HepG2 (cell line): ENCODE results near the gene NKX2-3. TPM values are rescaled to one million over a fixed set of nuclear protein-coding genes. Genes with fewer than 3 reads are reported as not detected.
A peak's percentile ranks its signal among the peaks of the same experiment; 100 is the strongest.

Experiments
- ATAC-seq: fragments of 200-7000 bp; cut with Tn5 transposase; 3 replicates; pipeline ENCODE4 v1.9.1; 2020; ENCODE audit warnings: mild to moderate bottlenecking, moderate library complexity
- BruUV-seq: library from RNA; stranded (reverse); fragments of 400-500 nt; replicated peaks from 2 replicates; lab custom pipeline; 2021; lab: Mats Ljungman, UMichigan
- CTCF ChIA-PET: fragments of 300-600 bp; formaldehyde crosslinking; extraction: SDS; loops from one replicate; lab custom pipeline; 2021; ENCODE audit warnings: low total read pairs, inconsistent platforms, low intra/inter-chr PET ratio; lab: Yijun Ruan, JAX
- POLR2A ChIA-PET: fragments of 350-600 bp; sonication (Branson Sonifier 250); formaldehyde crosslinking; loops from one replicate; lab custom pipeline; 2020; ENCODE audit warnings: antibody characterized with exemption, inconsistent platforms; lab: Yijun Ruan, JAX
- DNase-seq: peaks from one replicate; pipeline ENCODE4 v3.0.0-alpha.2; 2015; ENCODE audit warnings: low spot score
- FAIRE-seq: peaks from 3 replicates; lab custom pipeline; 2011; peaks lifted over from hg19 to GRCh38; lab: Jason Lieb, UNC
- H2AFZ ChIP-seq: one replicate; pipeline ENCODE4 v1.6.1; 2011; ENCODE audit warnings: low read length, inconsistent platforms
- H3K27ac ChIP-seq: fragments of 300-600 bp; 3 replicates; pipeline ENCODE4 v1.8.0; 2011; ENCODE audit warnings: mixed run types, mild to moderate bottlenecking, mixed read lengths, low read length, inconsistent platforms; ENCODE audit not compliant: insufficient read depth; ENCODE audit errors: extremely low read length
- H3K27me3 ChIP-seq, 2 experiments: fragments of 200-600 bp in 1 of 2; 2 replicates in 1 of 2; 3 replicates in 1 of 2; pipeline versions ENCODE4 v1.6.0 to v1.8.0; 2011; ENCODE audit warnings: low read length in 2 of 2, mild to moderate bottlenecking in 2 of 2, moderate library complexity in 2 of 2, inconsistent platforms in 1 of 2; ENCODE audit not compliant: insufficient read depth in 2 of 2, control insufficient read depth in 1 of 2
- H3K36me3 ChIP-seq, 2 experiments: fragments of 200-600 bp in 1 of 2; replicated peaks in 1 of 2; 2 replicates in 1 of 2; 3 replicates in 1 of 2; pipeline versions ENCODE4 v1.5.1 to v1.8.0; 2011; ENCODE audit warnings: low read length in 2 of 2, inconsistent platforms in 1 of 2; ENCODE audit not compliant: insufficient read depth in 2 of 2, control insufficient read depth in 1 of 2
- H3K4me1 ChIP-seq: 2 replicates; pipeline ENCODE4 v1.5.1; 2012; ENCODE audit warnings: low read length, inconsistent platforms; ENCODE audit not compliant: insufficient read depth
- H3K4me2 ChIP-seq: 2 replicates; pipeline ENCODE4 v1.6.0; 2011; ENCODE audit warnings: low read depth, low read length, inconsistent platforms
- H3K4me3 ChIP-seq, 3 experiments: fragments of 200-600 bp in 1 of 3; sonication (generic), shearing (Covaris generic) in 1 of 3; replicated peaks in 1 of 3; 2 replicates each; pipeline ENCODE4 v1.5.1; 2011 to 2016; ENCODE audit warnings: low read length in 3 of 3, inconsistent platforms in 2 of 3, low read depth in 2 of 3, mild to moderate bottlenecking in 2 of 3, control low read depth in 1 of 3, mixed read lengths in 1 of 3; ENCODE audit not compliant: insufficient read depth in 1 of 3
- H3K79me2 ChIP-seq: one replicate; pipeline ENCODE4 v1.6.1; 2011; ENCODE audit warnings: low read length, inconsistent platforms; ENCODE audit not compliant: insufficient read depth
- H3K9ac ChIP-seq: 2 replicates; pipeline ENCODE4 v1.6.0; 2011; ENCODE audit warnings: mild to moderate bottlenecking, low read depth, low read length, inconsistent platforms; ENCODE audit not compliant: insufficient read depth
- H3K9me3 ChIP-seq: 2 replicates; pipeline ENCODE4 v1.5.1; 2012; ENCODE audit warnings: mild to moderate bottlenecking, low read length
- H4K20me1 ChIP-seq: 2 replicates; pipeline ENCODE4 v1.6.0; 2011; ENCODE audit warnings: inconsistent platforms, mild to moderate bottlenecking, low read length, moderate library complexity; ENCODE audit not compliant: insufficient read depth
- ASH2L ChIP-seq: fragments of 300-600, 200-600 bp; sonication (generic); IDR thresholded peaks from 2 replicates; pipeline ENCODE4 v1.7.0; 2017; ENCODE audit warnings: low read depth, mild to moderate bottlenecking, moderate library complexity, mixed read lengths, low read length; ENCODE audit not compliant: insufficient read length
- ATF7 ChIP-seq, 2 experiments: fragments of 450-650 bp in 1 of 2; sonication (generic) in 1 of 2; formaldehyde crosslinking in 1 of 2; IDR thresholded peaks; 2 replicates each; pipeline versions ENCODE4 v1.4.0 to v1.6.1; 2016 to 2020; ENCODE audit warnings: antibody characterized with exemption in 1 of 2, mild to moderate bottlenecking in 1 of 2, missing genetic modification reagents in 1 of 2
- EED ChIP-seq: sonication (generic); formaldehyde crosslinking; IDR thresholded peaks from 2 replicates; pipeline ENCODE4 v1.5.0; 2020; ENCODE audit warnings: mild to moderate bottlenecking, missing genetic modification reagents
- ETV5 ChIP-seq: IDR thresholded peaks from 2 replicates; pipeline ENCODE4 v1.6.1; 2018; ENCODE audit warnings: missing biosample characterization, missing genetic modification reagents, inconsistent platforms, borderline replicate concordance
- HNRNPH1 ChIP-seq: fragments of 200-400 bp; formaldehyde crosslinking; optimal IDR thresholded peaks from 2 replicates; pipeline ENCODE3; 2017; ENCODE audit warnings: mild to moderate bottlenecking, low read depth, low read length
- NONO ChIP-seq, 2 experiments: fragments of 450-650 bp in 1 of 2; sonication (generic) in 1 of 2; formaldehyde crosslinking in 1 of 2; IDR thresholded peaks in 1 of 2; conservative IDR thresholded peaks in 1 of 2; 2 replicates each; pipeline versions ENCODE4 v1.6.1 to v1.8.0; 2017 to 2022; ENCODE audit warnings: mild to moderate bottlenecking in 1 of 2, missing genetic modification reagents in 1 of 2, moderate library complexity in 1 of 2
- RBM22 ChIP-seq: fragments of 200-400 bp; formaldehyde crosslinking; optimal IDR thresholded peaks from 2 replicates; pipeline ENCODE3; 2017; ENCODE audit warnings: mild to moderate bottlenecking, low read length, moderate library complexity
- TGIF2 ChIP-seq: IDR thresholded peaks from 2 replicates; pipeline ENCODE4 v1.6.1; 2016; ENCODE audit warnings: control low read depth, missing compliant biosample characterization
- TOE1 ChIP-seq: sonication (generic); formaldehyde crosslinking; IDR thresholded peaks from 2 replicates; pipeline ENCODE4 v1.4.0; 2020; ENCODE audit warnings: mild to moderate bottlenecking, missing genetic modification reagents
- TSC22D2 ChIP-seq: sonication (generic); formaldehyde crosslinking; IDR thresholded peaks from 2 replicates; pipeline ENCODE4 v1.5.1; 2020; ENCODE audit warnings: missing genetic modification reagents, mild to moderate bottlenecking, borderline replicate concordance
- ZBTB21 ChIP-seq: sonication (generic); formaldehyde crosslinking; IDR thresholded peaks from 2 replicates; pipeline ENCODE4 v1.4.0; 2020; ENCODE audit warnings: missing genetic modification reagents
- ZFY ChIP-seq: sonication (generic); formaldehyde crosslinking; IDR thresholded peaks from 2 replicates; pipeline ENCODE4 v1.4.0; 2020; ENCODE audit warnings: missing genetic modification reagents
- ZKSCAN1 ChIP-seq: fragments of 150-350 bp; IDR thresholded peaks from 2 replicates; pipeline ENCODE4 v1.6.1; 2014; ENCODE audit warnings: low read length
- ZNF260 ChIP-seq: sonication (generic); formaldehyde crosslinking; IDR thresholded peaks from 2 replicates; pipeline ENCODE4 v1.4.0; 2020; ENCODE audit warnings: missing genetic modification reagents, low read depth, mild to moderate bottlenecking, borderline replicate concordance
- ZNF317 ChIP-seq: sonication (generic); formaldehyde crosslinking; IDR thresholded peaks from 2 replicates; pipeline ENCODE4 v1.5.0; 2020; ENCODE audit warnings: mild to moderate bottlenecking, missing genetic modification reagents
- ZNF430 ChIP-seq: sonication (generic); formaldehyde crosslinking; IDR thresholded peaks from 2 replicates; pipeline ENCODE4 v1.9.0; 2021; ENCODE audit warnings: mild to moderate bottlenecking, missing genetic modification reagents
- ZNF569 ChIP-seq: sonication (generic); formaldehyde crosslinking; IDR thresholded peaks from 2 replicates; pipeline ENCODE4 v1.5.0; 2020; ENCODE audit warnings: mild to moderate bottlenecking, missing genetic modification reagents, moderate library complexity, borderline replicate concordance
- ZNF720 ChIP-seq: sonication (generic); formaldehyde crosslinking; IDR thresholded peaks from 2 replicates; pipeline ENCODE4 v1.4.0; 2020; ENCODE audit warnings: missing genetic modification reagents
- WGBS: methylation state at CpG from one replicate; pipeline ENCODE4 v1.1.6; 2017; ENCODE audit warnings: low lambda C conversion rate; 5-methylcytosine and 5-hydroxymethylcytosine counted together
- in situ Hi-C: cut with HindIII; loops from 2 replicates; pipeline ENCODE4 v1.10.0; 2017; ENCODE audit warnings: low pct_unique_long_range_greater_than_20kb; ENCODE audit not compliant: extremely low pct_ligation_motif_present
- intact Hi-C: fragments of 100-400 bp; cut with micrococcal nuclease; formaldehyde crosslinking; loops from one replicate; pipeline ENCODE4 v1.10.0; 2022; ENCODE audit not compliant: unreplicated experiment
- polyA plus RNA-seq, 8 experiments: library from polyadenylated mRNA; depleted of rRNA in 3 of 8; stranded (reverse) in 7 of 8; unstranded in 1 of 8; fragments of >200 nt; fragmentation: Illumina TruSeq in 4 of 8; extraction: Trizol in 4 of 8; gene quantifications; 2 replicates each; pipeline versions ENCODE4 v1.2.1 to v1.2.3, GENCODE V29; 2011 to 2016; ENCODE audit warnings: low read depth in 4 of 8, missing spikeins in 1 of 8, mixed read lengths in 1 of 8; ENCODE audit not compliant: insufficient read depth in 1 of 8
- total RNA-seq, 5 experiments: library from RNA; depleted of rRNA; stranded (reverse); fragments of >200 nt; fragmentation: Illumina TruSeq; extraction: Trizol; gene quantifications; 2 replicates each; pipeline ENCODE4 v1.2.3, GENCODE V29; 2016; ENCODE audit warnings: low read depth in 1 of 5
- TF ChIP-seq, protein P1 (sequence below): sonication (generic); formaldehyde crosslinking; IDR thresholded peaks from 2 replicates; pipeline ENCODE4 v1.8.0; 2023; ENCODE audit warnings: mild to moderate bottlenecking, missing genetic modification reagents

The NKX2-3 gene
- total and polyA plus RNA-seq, 2 of the 13 experiments (the other 11 are each of a cell fraction or from before 2014, with no cell fraction given), result not detected

DNA sequence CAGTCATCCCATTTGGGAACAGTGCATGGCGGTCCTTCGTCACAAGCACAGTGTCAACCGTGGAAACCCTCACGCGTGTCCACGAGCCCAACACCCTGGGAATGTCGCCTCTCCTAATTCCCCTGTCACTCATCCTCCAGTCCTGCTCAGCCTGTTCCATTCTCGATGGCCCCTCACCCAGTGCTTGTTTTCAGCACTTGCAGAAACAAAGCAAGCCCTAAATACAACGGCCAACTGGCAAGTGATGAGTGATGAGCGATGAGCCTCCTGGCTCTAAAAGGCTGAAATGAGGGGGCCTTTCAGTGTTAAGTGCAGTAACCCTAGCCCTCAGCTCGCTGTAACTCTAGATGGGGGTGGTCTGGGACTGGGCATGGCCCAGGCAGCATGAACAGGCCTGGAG, 22.6 kb downstream of the NKX2-3 start:
- ChIA-PET POLR2A (no interaction called here), CTCF (no interaction called here)
- FAIRE-seq (no peak), ATAC-seq (no peak), DNase-seq (no peak)
- BruUV-seq, result no TSS peak
- Histone ChIP-seq H3K27ac (no peak overlapping the region), H3K9ac (no peak overlapping the region), H3K9me3 (no peaks in the 10 kb centered on the region), H3K4me1 (no peaks in the 10 kb centered on the region), H2AFZ (no peak overlapping the region), H3K4me3 (no peak overlapping the region), H3K27me3 (peaks cover 4 to 32% of the 10 kb centered on the region in 2 experiments; a peak in 3 of 5 replicates), H4K20me1 (no peaks in the 10 kb centered on the region), H3K4me2 (no peak overlapping the region), H3K79me2 (no peaks in the 10 kb centered on the region), H3K36me3 (no peaks in the 10 kb centered on the region)
- in situ Hi-C loops, result no loop called here
- intact Hi-C loops, result no loop called here
- 0 out of 2 replicates have a peak, but pooled peaks have one; percentile 4 for TF ChIP-seq ZKSCAN1
- TF ChIP-seq EED (CRISPR knock-in tag), result no peak
- 50% methylated on average over 11 of the region's 11 CpGs for WGBS

DNA sequence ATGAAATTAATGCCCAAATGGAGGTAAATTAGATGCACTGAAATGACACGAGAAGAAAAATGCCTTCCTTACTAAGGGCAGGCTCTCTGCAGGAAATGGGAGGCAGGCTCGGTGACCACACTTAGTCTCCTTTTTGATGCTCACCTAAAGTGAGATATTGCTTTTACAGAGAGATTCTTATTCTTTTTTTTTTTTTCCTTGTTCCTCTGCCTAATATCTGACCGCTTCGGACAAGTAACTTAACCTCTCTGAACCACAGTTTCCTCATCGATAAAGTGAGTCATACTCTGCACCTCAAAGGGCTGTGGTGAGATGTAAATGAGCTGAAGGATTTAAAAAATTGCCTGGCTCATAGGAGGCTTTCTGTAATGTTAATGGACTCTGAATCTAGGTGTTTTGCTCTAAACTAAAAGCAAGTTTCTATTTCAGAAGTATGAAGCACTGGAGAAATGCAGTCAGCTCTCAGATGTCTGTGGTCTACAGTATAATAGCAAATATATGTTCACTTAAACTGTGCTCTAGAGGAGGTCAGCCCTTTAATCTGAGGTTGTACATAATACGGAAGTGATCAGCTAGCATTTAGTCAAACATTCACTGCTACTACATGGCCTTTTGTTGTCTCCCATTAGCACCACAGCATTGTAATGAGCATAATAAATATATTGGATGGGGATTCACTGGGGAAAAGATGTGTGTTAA, 23.2 kb downstream of the NKX2-3 start:
- Histone ChIP-seq H3K4me1 (no peaks in the 10 kb centered on the region), H4K20me1 (no peaks in the 10 kb centered on the region), H3K4me3 (no peak overlapping the region), H3K27ac (no peak overlapping the region), H2AFZ (no peak overlapping the region), H3K79me2 (no peaks in the 10 kb centered on the region), H3K36me3 (no peaks in the 10 kb centered on the region), H3K27me3 (peaks cover 4 to 32% of the 10 kb centered on the region in 2 experiments; a peak in 3 of 5 replicates), H3K9ac (no peak overlapping the region), H3K4me2 (no peak overlapping the region), H3K9me3 (no peaks in the 10 kb centered on the region)
- in situ Hi-C loops, result no loop called here
- 11% methylated on average over 6 of the region's 6 CpGs for WGBS
- DNase-seq, result no peak
- ChIA-PET POLR2A (no interaction called here), CTCF (no interaction called here)
- intact Hi-C loops, result no loop called here
- no peak for FAIRE-seq
- ATAC-seq, result no peak
- no TSS peak for BruUV-seq
- TF ChIP-seq ZFY (CRISPR knock-in tag), result no peak
- no peak for TF ChIP-seq HNRNPH1
- TF ChIP-seq, protein P1, sequence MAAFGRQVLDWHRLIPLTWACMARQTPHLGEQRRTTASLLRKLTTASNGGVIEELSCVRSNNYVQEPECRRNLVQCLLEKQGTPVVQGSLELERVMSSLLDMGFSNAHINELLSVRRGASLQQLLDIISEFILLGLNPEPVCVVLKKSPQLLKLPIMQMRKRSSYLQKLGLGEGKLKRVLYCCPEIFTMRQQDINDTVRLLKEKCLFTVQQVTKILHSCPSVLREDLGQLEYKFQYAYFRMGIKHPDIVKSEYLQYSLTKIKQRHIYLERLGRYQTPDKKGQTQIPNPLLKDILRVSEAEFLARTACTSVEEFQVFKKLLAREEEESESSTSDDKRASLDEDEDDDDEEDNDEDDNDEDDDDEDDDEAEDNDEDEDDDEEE (CRISPR knock-in tag), result no peak
- TF ChIP-seq TOE1 (CRISPR knock-in tag), result no peak
- no peak for TF ChIP-seq ASH2L
- TF ChIP-seq RBM22, result no peak
- no peak for TF ChIP-seq TGIF2 (CRISPR knock-in tag)
- no peak for TF ChIP-seq ZNF720
- TF ChIP-seq ZNF260 (CRISPR knock-in tag), result no peak
- no peak for TF ChIP-seq ZBTB21 (CRISPR knock-in tag)
- no peak for TF ChIP-seq ATF7 (IDR thresholded peaks at IDR 0.05)
- no peak for TF ChIP-seq ATF7 (CRISPR knock-in tag; IDR thresholded peaks at IDR 0.05)
- no peak for TF ChIP-seq NONO (IDR thresholded peaks at IDR 0.05)
- no peak for TF ChIP-seq NONO (CRISPR knock-in tag; conservative IDR thresholded peaks at IDR 0.05)
- no peak for TF ChIP-seq ZNF569
- no peak for TF ChIP-seq ETV5
- TF ChIP-seq ZNF317, result no peak
- no peak for TF ChIP-seq ZNF430 (CRISPR knock-in tag)
- no peak for TF ChIP-seq TSC22D2 (CRISPR knock-in tag)
